ENCODE data around the gene HK1. TPM values are rescaled to one million over a fixed set of nuclear protein-coding genes. Genes with fewer than 3 reads are reported as not detected.

The HK1 gene
- total RNA-seq, 2 experiments from 2014 or later = 13.1 to 31.5 TPM

- TF ChIP-seq CTCF (conservative IDR thresholded peaks at IDR 0.05; ENCODE audit: low read length) = no peak
- TF ChIP-seq EZH2phosphoT487 (IDR thresholded peaks at IDR 0.05; ENCODE audit: borderline replicate concordance, low read depth, low read length) = no peak
- Histone ChIP-seq H3K4me3 (ENCODE audit: low read depth, low read length, poor library complexity, severe bottlenecking) (no peak overlapping the region), H2AFZ (ENCODE audit: low read length) (no peak overlapping the region), H3K79me2 (ENCODE audit: insufficient read depth, low read depth, low read length) (no peaks in the 10 kb centered on the region), H3K9me2 (ENCODE audit: insufficient read depth, low read length) (no peaks in the 10 kb centered on the region), H3K9me3 (ENCODE audit: low read length) (no peaks in the 10 kb centered on the region), H3K4me2 (ENCODE audit: low read length) (no peak overlapping the region), H3K4me1 (ENCODE audit: insufficient read depth, low read length, poor library complexity, severe bottlenecking) (peaks cover 7% of the 10 kb centered on the region), H4K20me1 (ENCODE audit: insufficient read depth, low read length) (no peaks in the 10 kb centered on the region), H3K36me3 (ENCODE audit: insufficient read depth, low read length) (0 out of 2 replicates have a peak, but pooled peaks cover 4% of the 10 kb centered on the region), H3K27ac (ENCODE audit: low read depth, low read length, poor library complexity, severe bottlenecking) (no peak overlapping the region)
- ChIA-PET CTCF (ENCODE audit: unreplicated experiment) (no interaction called here), POLR2A (no interaction called here)
- no TSS peak for BruUV-seq (replicated peaks)
- intact Hi-C loops (cut with micrococcal nuclease; ENCODE audit: unreplicated experiment) = no loop called here
- no peak for DNase-seq (ENCODE audit: low spot score)
These were observed 97.2 kb downstream of the HK1 start for GRCh38 chr10:69375307-69376151.

- 0 out of 2 replicates have a peak, but pooled peaks cover 4% of the 10 kb centered on the region for H3K36me3 ChIP-seq (ENCODE audit: insufficient read depth, low read length)
These were observed 98.4 kb downstream of the HK1 start for GRCh38 chr10:69376662-69377061.

More at GRCh38 chr10:69376662-69377061, 98.4 kb downstream of the HK1 start:
- no peak overlapping the region for H2AFZ ChIP-seq (ENCODE audit: low read length)
- TF ChIP-seq EZH2phosphoT487 (IDR thresholded peaks at IDR 0.05; ENCODE audit: borderline replicate concordance, low read depth, low read length) = no peak
- TF ChIP-seq CTCF (conservative IDR thresholded peaks at IDR 0.05; ENCODE audit: low read length) = no peak
- H3K4me3 ChIP-seq (ENCODE audit: low read depth, low read length, poor library complexity, severe bottlenecking) = no peak overlapping the region
- H3K27ac ChIP-seq (ENCODE audit: low read depth, low read length, poor library complexity, severe bottlenecking) = no peak overlapping the region
- H3K4me1 ChIP-seq (ENCODE audit: insufficient read depth, low read length, poor library complexity, severe bottlenecking) = peaks cover 7% of the 10 kb centered on the region
- H3K9me2 ChIP-seq (ENCODE audit: insufficient read depth, low read length) = no peaks in the 10 kb centered on the region
- BruUV-seq (replicated peaks) = no TSS peak
- intact Hi-C loops (cut with micrococcal nuclease; ENCODE audit: unreplicated experiment) = no loop called here
- no peaks in the 10 kb centered on the region for H4K20me1 ChIP-seq (ENCODE audit: insufficient read depth, low read length)
- no peaks in the 10 kb centered on the region for H3K9me3 ChIP-seq (ENCODE audit: low read length)
- H3K79me2 ChIP-seq (ENCODE audit: insufficient read depth, low read depth, low read length) = no peaks in the 10 kb centered on the region
- no peak overlapping the region for H3K4me2 ChIP-seq (ENCODE audit: low read length)
- no peak for DNase-seq (ENCODE audit: low spot score)
- ChIA-PET CTCF (ENCODE audit: unreplicated experiment) (no interaction called here), POLR2A (no interaction called here)
